Panc1 (cell line): ENCODE measurements around the gene ARHGAP45.

Experiments used
- TF ChIP-seq, protein P1 (sequence below): fragments of 450-650 bp; IDR thresholded peaks from 2 replicates; pipeline ENCODE4 v1.5.1; 2017; ENCODE audit warnings: mild to moderate bottlenecking
- TF ChIP-seq, protein P2 (sequence below), 2 experiments: IDR thresholded peaks; 2 replicates each; pipeline ENCODE4 v1.6.1; 2011 to 2012; ENCODE audit warnings: low read depth in 2 of 2, control low read depth in 1 of 2, low read length in 1 of 2, mild to moderate bottlenecking in 1 of 2, moderate library complexity in 1 of 2; ENCODE audit not compliant: insufficient read depth in 1 of 2

DNA sequence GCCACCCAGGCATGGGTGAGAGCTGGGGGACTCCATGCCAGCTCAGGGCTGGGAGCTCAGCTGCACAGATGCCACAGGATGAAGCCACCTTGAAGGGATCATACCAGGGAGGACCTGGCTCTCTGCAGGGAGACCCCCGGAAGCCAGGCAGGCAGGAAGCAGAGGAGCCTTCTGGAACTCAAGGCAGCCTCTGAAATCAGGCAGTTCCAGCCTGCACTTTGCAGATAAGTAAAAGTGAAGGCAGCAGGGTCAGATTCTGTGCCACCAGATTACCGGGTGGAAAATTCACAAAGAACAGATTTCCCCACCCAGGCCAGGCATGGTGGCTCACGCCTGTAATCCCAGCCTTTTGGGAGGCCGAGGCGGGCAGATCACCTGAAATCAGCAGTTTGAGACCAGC is 48.6 kb upstream of the ARHGAP45 start:
- TF ChIP-seq, protein P1, sequence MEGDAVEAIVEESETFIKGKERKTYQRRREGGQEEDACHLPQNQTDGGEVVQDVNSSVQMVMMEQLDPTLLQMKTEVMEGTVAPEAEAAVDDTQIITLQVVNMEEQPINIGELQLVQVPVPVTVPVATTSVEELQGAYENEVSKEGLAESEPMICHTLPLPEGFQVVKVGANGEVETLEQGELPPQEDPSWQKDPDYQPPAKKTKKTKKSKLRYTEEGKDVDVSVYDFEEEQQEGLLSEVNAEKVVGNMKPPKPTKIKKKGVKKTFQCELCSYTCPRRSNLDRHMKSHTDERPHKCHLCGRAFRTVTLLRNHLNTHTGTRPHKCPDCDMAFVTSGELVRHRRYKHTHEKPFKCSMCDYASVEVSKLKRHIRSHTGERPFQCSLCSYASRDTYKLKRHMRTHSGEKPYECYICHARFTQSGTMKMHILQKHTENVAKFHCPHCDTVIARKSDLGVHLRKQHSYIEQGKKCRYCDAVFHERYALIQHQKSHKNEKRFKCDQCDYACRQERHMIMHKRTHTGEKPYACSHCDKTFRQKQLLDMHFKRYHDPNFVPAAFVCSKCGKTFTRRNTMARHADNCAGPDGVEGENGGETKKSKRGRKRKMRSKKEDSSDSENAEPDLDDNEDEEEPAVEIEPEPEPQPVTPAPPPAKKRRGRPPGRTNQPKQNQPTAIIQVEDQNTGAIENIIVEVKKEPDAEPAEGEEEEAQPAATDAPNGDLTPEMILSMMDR, result no peak
- TF ChIP-seq, protein P2, sequence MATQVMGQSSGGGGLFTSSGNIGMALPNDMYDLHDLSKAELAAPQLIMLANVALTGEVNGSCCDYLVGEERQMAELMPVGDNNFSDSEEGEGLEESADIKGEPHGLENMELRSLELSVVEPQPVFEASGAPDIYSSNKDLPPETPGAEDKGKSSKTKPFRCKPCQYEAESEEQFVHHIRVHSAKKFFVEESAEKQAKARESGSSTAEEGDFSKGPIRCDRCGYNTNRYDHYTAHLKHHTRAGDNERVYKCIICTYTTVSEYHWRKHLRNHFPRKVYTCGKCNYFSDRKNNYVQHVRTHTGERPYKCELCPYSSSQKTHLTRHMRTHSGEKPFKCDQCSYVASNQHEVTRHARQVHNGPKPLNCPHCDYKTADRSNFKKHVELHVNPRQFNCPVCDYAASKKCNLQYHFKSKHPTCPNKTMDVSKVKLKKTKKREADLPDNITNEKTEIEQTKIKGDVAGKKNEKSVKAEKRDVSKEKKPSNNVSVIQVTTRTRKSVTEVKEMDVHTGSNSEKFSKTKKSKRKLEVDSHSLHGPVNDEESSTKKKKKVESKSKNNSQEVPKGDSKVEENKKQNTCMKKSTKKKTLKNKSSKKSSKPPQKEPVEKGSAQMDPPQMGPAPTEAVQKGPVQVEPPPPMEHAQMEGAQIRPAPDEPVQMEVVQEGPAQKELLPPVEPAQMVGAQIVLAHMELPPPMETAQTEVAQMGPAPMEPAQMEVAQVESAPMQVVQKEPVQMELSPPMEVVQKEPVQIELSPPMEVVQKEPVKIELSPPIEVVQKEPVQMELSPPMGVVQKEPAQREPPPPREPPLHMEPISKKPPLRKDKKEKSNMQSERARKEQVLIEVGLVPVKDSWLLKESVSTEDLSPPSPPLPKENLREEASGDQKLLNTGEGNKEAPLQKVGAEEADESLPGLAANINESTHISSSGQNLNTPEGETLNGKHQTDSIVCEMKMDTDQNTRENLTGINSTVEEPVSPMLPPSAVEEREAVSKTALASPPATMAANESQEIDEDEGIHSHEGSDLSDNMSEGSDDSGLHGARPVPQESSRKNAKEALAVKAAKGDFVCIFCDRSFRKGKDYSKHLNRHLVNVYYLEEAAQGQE (IDR thresholded peaks at IDR 0.05; ENCODE audit: insufficient read depth in 1 of 2, low read depth in 2 of 2, low read length in 1 of 2), result no peak
